Stimulated activated CD4-positive, alpha-beta T cell treated with anti-CD3 and anti-CD28 coated beads, Interleukin-12 subunit alpha, Interleukin-12 subunit beta, amount 100 ng/mL, for 24 hours (primary cell): ENCODE results near the gene CD300A.

ENCODE experiments used
- DNase-seq, 2 experiments: peaks; one replicate each; pipeline ENCODE4 v3.0.0-alpha.2; 2020; ENCODE audit warnings: low read depth in 2 of 2

Gene CD300A

DNA sequence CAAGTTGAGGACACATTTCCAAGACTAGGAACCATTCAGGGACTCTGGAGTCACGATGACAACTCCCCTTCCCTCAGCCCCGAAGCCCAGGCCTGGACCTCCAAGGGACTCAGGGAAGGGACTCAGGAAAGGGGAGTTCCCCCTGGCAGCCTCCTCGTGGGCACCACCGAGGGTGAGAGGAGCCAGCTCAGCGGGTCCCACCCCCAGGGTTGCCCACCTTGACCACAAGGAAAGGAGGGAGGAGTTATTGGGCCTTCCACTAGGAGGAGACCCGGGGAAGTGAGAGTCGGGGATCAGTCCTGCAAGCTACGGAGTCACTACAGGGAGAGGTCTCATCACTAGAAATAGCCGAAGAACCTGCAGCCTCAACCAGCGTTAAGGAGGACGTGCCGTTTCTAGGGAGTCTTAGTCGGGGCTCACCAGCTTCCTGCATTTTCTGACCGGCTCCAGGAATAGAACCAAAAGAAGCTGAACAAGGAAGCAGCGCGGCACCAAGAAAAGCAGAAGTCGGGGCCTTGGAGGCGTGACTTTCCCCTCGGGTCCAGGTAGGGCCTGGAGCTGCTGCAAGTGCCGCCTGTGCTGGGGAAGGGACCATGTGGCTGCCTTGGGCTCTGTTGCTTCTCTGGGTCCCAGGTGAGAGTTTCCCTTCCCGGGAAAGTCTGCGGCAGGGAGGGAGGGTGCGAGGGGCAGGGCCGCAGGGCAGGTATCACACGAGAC, at the start of gene CD300A:
Gene CD300A, plus strand, starts transcription at position 524 of the 717 bp plus-strand sequence. Its CDS starts 70 bp downstream, at position 594.
- no peak for DNase-seq

DNA sequence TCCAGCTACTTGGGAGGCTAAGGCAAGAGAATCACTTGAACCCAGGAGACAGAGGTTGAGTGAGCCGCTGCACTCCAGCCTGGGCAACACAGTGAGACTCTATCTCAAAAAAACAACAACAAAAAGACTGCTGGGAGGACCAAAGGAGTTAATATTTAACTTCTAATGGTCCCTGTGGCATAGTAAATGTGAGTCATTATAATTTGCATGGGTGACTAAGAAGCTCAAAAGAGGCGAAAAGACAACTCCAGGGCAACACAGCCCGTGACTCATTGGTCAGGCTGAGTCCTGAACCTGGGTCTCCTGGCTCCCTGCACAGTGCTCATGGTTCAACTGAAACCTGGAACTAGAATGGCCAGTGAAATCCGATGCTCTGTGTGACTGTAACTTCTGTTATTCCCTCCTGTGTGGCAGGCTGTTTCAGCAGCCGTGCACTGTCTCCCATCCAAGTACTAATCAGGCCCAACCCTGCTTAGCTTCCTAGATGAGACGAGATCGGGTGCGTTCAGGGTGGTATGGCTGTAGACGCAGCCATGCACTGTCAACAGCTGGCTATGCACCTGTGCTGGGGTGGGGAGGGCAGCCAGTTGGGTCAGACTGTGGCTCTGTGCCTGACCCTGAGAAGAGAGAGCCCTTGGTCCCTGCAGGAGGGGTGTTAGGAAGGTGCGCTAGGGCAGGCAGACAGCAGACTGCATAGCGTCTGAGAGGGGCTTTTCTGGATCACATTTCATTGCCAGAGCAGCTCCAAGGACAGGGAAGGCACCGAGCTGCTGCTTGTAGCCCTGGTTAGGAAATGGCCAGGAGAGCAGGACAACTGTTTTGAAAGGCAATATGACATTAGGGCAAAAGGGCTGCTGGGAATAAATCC, 49.0 kb upstream of the CD300A start:
- no peak for DNase-seq

DNA sequence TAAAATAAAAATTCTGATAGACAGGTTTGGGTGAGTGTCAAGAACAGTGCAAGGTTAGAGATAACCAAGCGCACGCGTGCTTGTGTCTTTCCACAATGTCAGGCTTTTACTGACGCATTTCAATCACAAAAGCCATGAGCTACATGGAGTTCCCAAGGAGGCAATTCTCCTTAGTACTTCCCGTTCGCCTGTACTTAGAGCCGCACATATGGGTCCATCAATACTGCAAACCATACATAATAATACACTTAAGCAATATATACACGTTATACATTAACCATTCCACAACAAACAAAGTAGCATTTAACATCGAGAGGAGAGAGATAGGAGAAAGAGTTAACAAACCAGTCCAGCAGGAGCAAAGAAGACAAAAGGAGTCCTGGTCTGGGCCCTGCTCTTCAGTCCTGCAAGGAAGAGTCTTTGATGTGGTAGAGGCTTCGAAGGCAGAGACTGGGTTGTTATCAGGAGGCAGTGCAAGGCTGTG, 46.5 kb upstream of the CD300A start:
- DNase-seq, result no peak

DNA sequence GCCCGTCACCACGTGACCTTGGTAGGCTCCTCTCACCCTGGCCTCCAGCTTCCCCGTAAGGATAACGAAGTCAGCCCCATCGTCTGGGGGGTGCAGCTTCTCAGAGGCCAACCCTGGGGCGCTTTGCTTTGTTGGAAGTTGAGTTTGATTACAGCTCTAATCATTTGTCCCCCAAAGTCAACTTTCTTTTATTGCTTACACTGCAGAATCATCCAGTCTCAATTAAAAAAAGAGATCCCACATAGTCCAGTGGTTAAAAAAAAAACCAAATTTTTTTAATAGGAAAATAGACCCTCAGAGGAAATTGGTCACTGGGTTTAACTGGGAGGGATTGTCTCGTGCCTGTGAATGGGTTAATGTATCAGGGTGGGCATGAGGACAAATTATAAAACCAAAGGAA, 42.3 kb upstream of the CD300A start:
- DNase-seq, result no peak

DNA sequence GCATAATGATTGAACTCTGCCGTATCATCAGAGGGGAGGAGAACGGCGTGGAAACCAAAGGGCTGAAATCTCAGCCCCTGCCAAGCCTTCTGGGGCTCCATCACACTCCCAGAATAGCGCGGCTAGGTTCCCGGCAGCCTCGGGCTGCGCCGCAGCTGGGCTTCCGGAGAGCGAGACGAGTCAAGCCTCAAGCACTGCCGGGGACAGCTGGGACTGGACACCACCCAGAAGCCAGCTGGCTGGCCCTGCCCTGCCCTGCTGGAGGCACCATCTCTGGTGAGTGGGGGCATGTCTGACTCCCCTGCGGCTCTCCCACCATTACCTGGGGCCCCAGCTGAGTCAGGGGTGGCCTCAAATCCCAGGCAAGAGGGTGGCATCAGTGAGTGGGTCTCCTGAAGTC, 41.8 kb upstream of the CD300A start:
- no peak for DNase-seq

DNA sequence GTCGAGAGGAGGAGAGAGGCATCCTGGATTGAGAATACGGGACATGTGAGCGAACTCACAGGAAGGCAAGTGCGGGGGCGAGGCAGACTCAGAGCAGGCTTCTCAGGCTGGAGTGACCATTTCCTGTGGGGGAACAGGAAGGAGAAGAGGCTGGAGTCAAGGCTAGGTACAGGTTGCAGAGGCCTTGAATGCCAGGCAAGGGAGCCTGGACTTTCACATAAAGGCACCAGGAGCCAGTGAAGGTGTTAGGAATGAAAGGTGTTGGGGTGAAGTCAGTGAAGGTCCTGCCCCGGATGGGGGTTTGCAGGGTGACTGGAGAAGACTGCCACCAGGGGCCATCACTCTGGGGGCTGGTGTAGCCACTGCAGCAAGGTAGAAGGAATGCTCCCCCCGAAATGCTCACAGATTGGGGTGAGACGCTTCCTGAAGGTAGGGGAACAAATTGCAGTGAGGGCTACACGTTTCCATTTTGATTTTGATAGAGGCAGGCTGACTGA, 39.8 kb upstream of the CD300A start:
- DNase-seq, result no peak

DNA sequence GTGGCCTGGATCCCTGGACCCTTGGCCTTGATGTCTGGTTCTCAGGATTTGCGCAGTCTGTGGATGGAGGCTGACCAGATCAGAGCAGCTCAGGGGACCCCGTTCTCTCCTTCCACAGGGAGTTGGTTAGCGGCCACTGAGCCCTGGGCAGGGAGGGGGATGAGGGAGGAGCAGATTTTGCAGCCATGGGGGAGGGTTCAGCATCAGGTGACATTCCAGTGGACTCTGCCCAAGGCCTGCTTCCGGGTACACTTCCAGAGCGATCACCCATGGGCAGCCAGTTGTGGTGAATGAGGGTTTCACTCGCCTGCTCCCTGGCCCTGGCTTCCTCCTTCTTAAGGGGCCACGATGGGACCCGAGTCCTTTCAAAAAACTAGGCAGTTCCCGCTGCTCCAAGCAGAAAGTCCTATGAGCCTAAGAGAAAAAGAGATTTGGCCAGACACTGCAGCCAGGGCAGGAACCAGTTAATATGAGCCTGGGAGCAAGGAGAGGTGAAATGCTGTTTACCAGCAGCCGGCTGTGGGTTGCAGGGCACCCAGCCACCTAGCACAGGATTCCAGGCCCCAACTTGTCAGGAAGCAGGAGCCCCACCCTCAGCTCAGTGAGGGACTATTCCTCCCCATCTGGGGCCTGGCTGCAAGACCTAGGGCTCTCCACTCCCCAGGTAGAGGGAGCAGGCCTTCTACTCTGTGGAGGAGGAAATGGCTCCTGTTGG, 39.2 kb upstream of the CD300A start:
- DNase-seq, result no peak

DNA sequence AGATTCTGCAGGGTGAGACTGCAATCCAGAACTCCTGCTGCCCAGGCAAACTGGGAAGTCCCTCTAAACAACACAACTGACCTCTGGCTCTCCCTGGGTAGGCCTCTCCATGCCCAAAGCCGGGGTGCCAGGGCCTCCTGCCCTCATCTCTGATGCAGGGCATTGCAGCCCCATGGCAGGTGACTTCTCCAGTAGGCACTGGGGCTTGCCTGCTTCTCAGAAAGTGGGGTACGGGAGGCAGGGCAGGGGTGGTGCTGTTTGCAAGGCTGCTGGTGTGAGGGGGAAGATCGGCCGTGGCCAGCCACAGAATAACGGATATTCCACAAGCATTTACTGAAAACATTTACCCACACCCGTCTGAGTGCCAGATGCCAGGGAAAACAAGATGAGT, 38.7 kb upstream of the CD300A start:
- no peak for DNase-seq

DNA sequence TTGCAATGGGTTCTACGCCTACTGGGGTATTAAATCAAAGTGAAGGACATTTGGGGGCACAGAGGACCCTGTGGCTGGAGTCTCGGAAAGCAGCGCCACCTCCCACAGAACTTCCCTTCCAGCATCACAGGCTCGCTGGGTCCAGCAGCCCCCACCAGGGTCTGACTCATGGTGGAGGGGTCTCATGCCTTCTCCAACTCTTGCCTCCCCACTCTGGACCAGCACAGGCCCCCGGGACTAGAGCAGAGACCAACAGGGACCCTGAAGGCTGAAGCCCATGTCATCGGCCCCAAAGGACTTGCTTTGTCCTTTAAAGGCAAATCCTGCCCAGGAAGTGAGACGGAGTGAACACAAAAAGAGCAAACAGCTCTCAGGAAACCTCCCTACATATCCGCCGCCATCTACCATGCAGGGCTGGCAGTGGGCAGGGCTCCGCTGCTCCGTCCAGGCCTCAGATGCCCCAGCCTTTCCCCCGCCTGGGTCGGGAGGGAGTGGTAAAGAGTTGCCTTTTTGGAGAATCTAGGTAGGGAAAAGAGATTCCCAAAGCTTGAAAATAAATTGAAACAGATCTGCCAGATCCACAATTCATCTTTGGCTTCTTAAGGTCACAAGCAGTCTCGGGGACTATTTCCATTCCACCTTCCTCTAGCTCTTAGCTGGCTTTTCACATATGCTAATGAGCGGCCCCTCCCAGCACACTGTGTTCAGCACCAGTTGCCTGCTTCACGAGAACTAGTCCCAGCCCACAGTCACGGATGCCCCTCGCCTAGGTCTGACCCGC, 36.6 kb upstream of the CD300A start:
- no peak for DNase-seq

DNA sequence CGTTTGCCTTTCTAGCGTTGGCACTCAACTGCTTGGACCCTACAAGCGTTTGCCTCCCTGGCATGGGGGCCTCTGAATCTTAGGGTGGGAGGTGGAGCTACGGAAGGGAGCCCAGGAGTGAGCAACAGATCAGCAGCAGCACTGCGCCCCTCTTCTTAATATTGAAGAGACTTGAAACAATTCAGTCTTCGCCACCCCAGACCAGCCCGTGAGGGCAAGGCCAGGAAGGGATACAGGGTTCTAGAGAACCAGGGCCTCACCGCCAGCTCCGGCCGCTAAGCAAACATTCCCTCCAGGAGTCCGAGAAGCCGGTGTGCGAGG, 36.1 kb upstream of the CD300A start:
- no peak for DNase-seq

DNA sequence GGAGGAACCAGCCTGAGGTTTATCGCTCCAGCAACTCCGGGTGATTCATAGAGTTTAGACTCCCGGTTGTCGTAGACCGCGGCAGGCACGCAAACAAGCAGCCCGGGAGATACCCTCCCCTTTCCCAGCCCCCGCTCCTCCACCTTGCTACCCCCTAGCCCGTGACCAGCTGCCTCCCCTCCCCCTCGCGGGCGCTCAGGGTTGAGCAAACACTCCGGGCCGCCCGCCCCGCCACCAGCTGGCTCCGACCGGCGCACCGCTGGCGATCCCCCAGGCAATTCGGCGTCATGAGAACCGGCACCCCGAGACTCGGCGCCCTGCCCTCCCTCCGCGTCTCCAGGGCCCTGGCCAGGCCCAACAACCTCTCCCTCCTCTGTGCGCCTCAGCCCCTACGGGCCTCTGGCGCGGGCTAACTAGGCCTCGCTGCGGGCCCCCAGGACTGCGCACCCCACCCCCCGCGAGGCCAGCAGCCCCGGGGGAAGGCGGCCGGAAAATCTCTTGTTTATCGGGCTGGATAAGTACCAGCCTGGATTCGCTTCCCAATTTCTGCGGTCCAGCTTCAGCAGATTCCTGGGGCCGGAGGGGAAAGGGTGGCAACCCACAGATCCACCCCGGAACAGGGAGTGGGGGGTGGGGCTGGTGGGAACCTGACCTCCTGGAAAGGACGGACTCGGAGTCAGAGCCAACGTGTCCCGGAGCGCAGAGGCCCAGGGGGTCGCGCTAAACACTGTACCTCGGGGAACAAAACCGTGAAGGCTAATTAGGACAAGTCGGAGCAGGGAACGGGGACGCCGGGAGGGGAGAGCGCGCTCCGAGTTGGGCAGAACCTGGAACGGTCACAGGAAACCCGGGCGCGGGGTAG, 35.5 kb upstream of the CD300A start:
- peak in 1 of 2 experiments; percentile 11 for DNase-seq

DNA sequence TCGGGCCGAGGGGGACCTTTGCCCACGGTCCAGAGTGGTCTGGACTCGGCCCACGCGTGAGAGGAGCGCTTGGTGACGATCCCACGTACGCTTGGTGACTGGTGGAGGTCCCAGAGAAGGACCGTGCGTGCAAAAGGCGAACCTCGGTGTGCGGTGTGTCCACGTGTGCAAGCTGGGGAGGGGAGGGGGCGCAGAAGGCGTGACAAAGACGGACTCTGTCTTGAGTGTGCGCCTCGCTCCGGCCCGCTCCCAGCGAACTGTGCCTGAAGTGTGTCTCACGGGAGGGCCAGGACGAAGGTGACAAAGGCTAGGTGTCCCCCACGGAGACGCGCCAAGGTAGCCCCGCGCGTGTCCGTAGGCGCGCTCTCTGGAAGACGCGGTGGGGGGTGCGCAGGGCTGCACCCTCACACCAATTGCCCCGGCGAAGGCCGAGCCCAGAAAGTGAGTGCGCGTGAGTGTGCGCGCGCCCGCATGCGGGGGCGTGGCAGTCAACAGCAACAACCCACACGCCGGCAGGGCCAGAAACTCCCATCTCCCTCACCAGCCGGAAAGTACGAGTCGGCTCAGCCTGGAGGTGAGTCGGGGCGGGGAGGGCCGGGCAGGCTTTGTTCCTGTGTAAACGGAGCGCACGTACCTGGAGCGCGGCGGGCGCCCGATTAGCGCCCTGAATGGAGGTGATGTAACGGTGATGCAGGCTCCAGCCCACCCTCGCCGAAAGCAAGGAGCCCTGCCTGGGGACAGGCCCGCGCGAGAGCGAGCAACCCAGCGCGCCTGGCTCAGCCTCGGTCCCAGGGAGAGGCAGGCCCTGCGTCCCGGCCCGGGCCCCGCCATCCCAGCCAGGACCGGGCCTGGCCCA, 34.6 kb upstream of the CD300A start, which contains the start of gene GPRC5C:
Gene GPRC5C, plus strand, starts transcription at position 521 of the 856 bp plus-strand sequence. CDS start 7,689 bp downstream, outside the sequence.
- peak in 1 of 2 experiments; percentile 61 for DNase-seq

DNA sequence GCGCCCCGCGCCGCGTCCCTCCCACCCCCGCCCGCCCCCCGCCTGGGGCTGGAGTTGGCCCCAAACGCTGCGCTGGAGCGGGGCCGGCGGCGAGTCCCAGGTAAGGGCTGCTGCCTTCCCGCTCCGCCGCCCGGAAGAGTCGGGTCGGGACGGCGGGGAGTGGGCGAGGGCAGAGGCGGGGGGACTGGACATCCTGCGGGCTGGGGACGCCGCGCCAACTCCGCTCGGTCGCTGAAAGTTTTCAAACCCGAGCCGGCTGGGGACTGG, 34.1 kb upstream of the CD300A start:
- no peak for DNase-seq

DNA sequence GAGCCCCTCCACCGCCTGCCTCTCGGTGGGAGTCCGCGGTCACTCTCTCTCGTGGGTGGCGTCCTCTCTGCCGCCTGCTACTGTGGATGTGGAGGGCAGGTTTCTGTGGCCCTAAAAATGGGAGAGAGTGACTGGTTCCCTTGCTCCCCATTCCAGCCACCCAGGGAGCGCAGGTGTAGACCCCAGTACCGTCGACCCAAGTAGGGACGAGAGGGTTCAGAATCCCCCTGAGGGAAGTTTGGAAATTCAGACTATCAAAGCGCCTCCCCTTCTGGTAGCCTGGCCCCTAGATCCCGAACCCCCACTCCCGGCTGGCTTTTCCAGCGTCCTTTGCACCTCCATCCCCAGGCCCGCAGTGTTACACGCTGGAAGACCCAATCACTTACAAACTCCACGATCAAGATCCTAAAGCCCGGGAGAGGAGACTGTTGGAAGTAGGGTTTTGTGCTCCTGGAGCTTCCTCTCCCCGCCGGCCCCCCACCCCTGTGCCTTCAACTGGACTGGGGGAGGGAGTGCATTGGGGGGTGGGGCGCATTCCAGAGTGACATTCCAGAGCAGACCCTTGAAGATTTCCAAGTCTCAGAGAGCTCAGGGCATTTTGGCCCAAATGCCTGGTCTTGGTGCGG, 33.6 kb upstream of the CD300A start:
- DNase-seq, result no peak

DNA sequence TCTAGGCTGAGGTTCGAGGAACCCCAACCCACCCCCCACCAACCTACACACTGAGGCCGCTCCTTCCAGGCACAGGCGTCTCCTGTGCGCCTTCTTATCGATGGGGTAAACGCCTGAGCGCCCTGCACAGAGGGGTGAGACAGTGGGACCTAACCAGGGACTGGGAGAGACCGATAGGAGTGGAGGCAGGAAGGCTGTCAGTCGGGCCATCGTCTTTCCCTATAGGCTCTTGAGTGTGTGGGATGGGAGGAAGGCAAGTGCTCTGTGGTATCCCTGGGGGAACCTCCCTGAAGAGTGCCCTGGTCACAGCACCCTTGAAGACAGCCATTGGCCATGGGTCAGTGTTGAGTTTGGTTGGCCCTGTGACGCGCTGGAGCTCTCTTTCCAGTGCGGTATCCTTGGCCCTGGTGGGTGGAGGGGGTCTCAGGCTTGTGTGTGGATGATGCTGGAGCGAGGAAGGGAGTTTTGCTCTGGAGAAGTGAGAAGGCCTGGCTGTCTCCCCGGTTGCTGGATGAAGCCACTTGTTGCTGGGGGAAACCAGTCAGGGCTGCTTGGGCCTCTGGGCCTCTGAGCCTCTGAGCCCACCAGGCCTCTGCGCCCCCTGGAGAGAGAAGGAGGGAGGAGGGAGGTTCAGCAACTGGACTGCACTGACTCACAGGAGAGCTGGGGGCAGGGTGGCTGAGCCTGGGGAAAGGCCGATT, 32.9 kb upstream of the CD300A start:
- no peak for DNase-seq

DNA sequence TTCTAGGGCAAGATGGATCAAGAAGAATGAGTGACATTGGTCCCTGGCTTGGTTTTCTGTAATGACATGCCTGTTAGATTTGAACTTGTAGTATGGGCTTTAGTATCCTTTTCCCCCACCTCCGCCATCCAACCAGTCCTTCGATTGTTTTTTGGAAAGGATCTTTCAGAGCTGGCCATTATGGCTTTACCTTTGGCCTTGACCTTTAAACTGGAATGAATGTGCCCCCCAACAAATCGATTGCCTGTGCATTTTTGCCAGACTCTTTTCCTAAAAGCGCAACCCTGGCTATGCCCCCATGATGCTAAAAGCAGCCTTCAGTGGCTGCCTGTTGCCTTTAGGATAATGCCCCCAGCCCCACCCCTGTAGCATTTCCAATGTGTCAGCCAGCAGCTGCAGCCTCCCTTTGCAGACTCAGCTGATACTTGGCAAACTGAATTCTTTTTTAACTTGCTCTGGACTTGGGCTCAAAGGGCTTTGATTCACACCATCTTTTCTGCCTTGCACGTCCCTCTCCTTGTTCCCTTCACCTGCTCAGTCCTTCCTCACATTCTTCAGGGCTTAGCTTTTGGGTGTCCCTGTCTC, 30.6 kb upstream of the CD300A start:
- no peak for DNase-seq

DNA sequence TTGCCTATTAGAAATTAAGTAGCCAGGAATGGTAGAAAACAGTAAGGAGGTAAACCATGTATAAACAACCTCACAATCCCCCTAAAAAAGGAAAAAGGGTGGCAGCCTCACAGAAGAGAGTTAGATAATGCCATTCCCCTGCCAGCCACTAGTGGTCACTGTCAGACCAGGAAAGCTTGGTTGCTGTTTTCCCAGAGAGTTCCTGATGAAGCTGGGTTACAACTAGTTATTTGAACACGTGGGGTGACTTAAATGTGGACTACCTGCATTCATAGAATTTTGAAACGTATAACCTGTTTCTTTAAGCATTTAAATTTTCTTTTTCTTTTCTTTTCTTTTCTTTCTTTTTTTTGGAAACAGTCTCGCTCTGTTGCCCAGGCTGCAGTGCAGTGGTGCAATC, 28.7 kb upstream of the CD300A start:
- DNase-seq, result no peak
